HUES48 (cell line): ENCODE measurements around the gene AUP1.

Experiments
- H3K27ac ChIP-seq: one replicate; pipeline ENCODE4 v1.7.0; 2013; ENCODE audit warnings: low read depth, low read length, inconsistent platforms
- H3K27me3 ChIP-seq: 2 replicates; pipeline ENCODE4 v1.6.1; 2013; ENCODE audit warnings: mild to moderate bottlenecking, low read length; ENCODE audit not compliant: control insufficient read depth, insufficient read depth
- H3K36me3 ChIP-seq: 2 replicates; pipeline ENCODE4 v1.6.1; 2013; ENCODE audit warnings: low read length; ENCODE audit not compliant: control insufficient read depth, insufficient read depth
- H3K4me1 ChIP-seq: 2 replicates; pipeline ENCODE4 v1.6.1; 2013; ENCODE audit warnings: mild to moderate bottlenecking, low read length; ENCODE audit not compliant: control insufficient read depth, insufficient read depth
- H3K4me3 ChIP-seq: 2 replicates; pipeline ENCODE4 v1.5.1; 2013; ENCODE audit warnings: mild to moderate bottlenecking, low read depth, low read length
- H3K9ac ChIP-seq: 2 replicates; pipeline ENCODE4 v1.6.1; 2013; ENCODE audit warnings: mild to moderate bottlenecking, low read depth, low read length, moderate library complexity
- H3K9me3 ChIP-seq: 2 replicates; pipeline ENCODE4 v1.6.1; 2013; ENCODE audit warnings: low read length; ENCODE audit not compliant: control insufficient read depth, insufficient read depth

Gene AUP1

DNA sequence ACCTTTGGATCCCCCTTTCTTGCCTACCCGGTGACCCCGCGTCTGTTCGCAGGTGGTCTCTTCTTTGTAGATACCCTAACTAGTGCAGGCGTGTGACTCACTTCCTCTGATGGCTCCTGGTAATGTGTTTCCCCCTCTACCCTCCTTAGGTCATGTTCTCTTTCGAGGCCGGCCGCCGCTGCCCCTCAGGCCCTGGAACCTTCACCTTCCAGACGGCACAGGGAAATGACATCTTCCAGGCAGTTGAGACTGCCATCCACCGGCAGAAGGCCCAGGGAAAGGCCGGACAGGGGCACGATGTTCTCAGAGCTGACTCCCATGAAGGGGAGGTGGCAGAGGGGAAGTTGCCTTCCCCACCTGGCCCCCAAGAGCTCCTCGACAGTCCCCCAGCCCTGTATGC is 26.7 kb upstream of the AUP1 start:
- Histone ChIP-seq H3K36me3 (no peaks in the 10 kb centered on the region; the same call in 1 of the 2 replicates), H3K27ac (no peak overlapping the region), H3K9me3 (no peaks in the 10 kb centered on the region), H3K4me3 (no peak overlapping the region), H3K4me1 (peaks cover 18% of the 10 kb centered on the region), H3K9ac (no peak overlapping the region), H3K27me3 (peaks cover 34% of the 10 kb centered on the region)

DNA sequence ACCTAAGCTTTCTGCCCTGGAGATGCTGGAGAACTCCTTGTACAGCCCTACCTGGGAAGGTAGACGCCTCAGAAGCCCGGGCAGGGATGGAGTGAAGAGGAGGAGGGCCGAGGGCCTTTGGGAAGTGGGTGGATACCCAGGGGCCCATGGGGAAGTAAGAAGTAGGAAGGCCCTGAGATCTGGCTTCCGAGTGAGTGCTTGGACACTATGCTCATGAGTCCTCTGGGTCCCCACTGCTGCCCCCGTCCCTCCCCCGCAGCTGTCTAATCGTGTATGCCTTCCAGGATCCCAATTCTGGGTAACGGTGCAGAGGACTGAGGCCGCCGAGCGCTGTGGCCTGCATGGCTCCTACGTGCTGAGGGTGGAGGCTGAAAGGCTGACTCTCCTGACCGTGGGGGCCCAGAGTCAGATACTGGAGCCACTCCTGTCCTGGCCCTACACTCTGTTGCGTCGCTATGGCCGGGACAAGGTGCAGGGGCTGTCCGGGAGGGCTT is 26.2 kb upstream of the AUP1 start:
- Histone ChIP-seq H3K27ac (no peak overlapping the region), H3K27me3 (peaks cover 37% of the 10 kb centered on the region), H3K9me3 (no peaks in the 10 kb centered on the region), H3K36me3 (no peaks in the 10 kb centered on the region; the same call in 1 of the 2 replicates), H3K4me1 (peaks cover 18% of the 10 kb centered on the region), H3K9ac (no peak overlapping the region), H3K4me3 (peak overlapping the region; percentile 74)

- Histone ChIP-seq H3K9ac (peak overlapping the region; percentile 46; the same call in 1 of the 2 replicates), H3K9me3 (no peaks in the 10 kb centered on the region), H3K27me3 (peaks cover 44% of the 10 kb centered on the region), H3K27ac (no peak overlapping the region), H3K36me3 (no peaks in the 10 kb centered on the region; the same call in 1 of the 2 replicates), H3K4me1 (peaks cover 13% of the 10 kb centered on the region; the same call in 1 of the 2 replicates), H3K4me3 (peak overlapping the region; percentile 74)
Measured at GRCh38 chr2:74554820-74555531, 25.5 kb upstream of the AUP1 start.

DNA sequence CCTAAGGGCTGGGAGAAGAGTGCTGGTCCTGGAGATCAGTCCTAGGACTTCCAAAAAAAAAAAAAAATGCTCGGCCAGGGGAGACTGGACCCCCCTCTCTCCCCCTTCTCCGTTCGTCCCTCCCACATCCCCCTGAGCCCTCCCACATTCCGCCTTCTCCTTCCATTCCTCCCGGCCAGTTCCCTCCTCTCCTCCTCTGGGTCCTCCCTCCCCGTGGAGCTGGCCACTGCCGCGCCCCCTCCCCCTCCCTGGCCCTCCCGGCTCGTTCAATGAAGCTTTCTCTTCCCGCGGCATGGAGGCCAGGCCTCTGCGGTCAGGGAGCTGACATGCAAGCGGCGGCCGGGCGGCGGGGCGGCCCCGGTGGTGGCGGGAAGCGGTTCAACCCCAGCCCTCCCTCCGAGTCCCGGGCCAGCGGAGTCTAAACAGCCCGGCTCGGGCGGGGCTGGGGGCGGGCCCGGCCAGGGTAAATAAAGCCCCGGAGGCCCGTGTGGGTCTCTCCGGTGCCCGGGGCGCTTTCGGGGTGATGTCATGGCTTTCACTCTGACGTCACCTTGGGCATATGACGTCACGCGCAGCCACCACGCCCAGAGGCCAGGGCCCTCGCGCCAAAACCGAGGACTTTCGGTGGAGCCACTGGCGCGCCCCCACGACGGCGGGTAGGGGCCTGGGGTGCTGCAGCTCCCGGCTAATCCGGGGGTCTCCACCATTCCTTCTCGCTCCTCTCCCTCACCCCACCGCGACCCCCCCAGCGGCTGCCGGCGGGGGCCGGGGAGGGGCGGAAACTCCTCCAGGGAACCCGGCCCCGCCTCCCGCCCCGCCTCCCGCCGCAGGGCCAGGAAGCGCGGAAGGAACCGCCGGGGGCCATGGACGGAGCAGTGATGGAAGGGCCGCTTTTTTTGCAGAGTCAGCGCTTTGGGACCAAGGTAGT is 24.6 kb upstream of the AUP1 start, which contains the start of the genes DOK1 and LOXL3:
Gene DOK1 (plus strand): TSS at position 829 of the 928 bp plus-strand sequence. CDS start 35 bp downstream, at position 864.
Gene LOXL3 (minus strand): TSS at position 51 of the 928 bp plus-strand sequence. CDS start 1,308 bp downstream, outside the sequence.
- Histone ChIP-seq H3K36me3 (no peaks in the 10 kb centered on the region; the same call in 1 of the 2 replicates), H3K9me3 (no peaks in the 10 kb centered on the region), H3K4me1 (peaks cover 11% of the 10 kb centered on the region; the same call in 1 of the 2 replicates), H3K27me3 (peaks cover 51% of the 10 kb centered on the region), H3K9ac (peak within 1 kb of the TSS; percentile 46), H3K27ac (peak within 1 kb of the TSS; percentile 93), H3K4me3 (peak within 1 kb of the TSS; percentile 74)

DNA sequence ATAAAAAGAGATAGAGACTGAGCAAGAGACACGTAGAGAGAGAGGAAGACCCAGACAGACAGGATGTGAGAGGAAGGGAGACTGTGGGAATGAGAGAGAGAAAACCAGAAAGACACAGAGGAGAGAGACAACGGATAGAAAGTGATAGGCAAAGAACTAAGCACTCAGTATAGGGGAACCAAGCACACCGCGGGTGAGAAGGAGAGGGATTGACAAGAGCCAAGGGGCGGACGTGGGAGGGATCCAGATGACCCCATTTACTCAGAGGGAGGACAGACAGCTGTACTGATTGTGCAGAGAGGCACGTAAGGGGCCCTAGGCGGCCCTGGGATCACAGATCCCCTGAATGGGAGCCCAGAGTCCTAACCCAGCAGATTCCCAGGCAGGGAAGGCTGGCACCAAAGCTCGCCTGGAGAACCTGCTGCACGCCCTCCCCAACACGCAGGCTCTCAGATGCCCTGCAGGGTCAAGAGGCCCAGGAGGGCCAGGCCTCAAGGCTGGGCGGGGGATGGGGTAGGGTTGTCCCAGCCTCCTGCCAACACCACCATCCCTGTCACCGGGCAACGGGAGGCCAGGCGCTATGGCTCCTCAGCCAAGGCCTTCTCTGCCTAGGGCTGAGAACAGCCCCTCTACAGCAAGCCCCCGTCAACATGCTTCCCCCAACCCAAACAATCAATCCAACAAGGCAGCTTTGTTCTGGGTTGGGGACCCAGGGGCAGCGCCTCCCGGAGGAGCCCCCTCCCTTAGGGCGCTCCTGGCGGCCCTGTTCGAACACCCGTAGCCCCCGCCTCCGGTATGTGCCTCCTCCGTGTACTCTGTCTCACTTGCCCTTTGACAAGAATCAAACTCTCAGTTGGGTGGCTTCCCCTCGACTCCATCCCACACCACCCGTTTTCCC is 23.7 kb upstream of the AUP1 start:
- Histone ChIP-seq H3K27ac (peak overlapping the region; percentile 43), H3K27me3 (peaks cover 52% of the 10 kb centered on the region), H3K36me3 (no peaks in the 10 kb centered on the region; the same call in 1 of the 2 replicates), H3K4me3 (peak overlapping the region; percentile 74), H3K4me1 (peaks cover 12% of the 10 kb centered on the region; the same call in 1 of the 2 replicates), H3K9ac (peak overlapping the region; percentile 30), H3K9me3 (no peaks in the 10 kb centered on the region)

GRCh38 chr2:74551942-74552913 is 22.7 kb upstream of the AUP1 start:
- Histone ChIP-seq H3K4me3 (peak overlapping the region; percentile 74), H3K27ac (no peak overlapping the region), H3K27me3 (peaks cover 61% of the 10 kb centered on the region), H3K9ac (no peak overlapping the region), H3K9me3 (no peaks in the 10 kb centered on the region), H3K36me3 (no peaks in the 10 kb centered on the region; the same call in 1 of the 2 replicates), H3K4me1 (peaks cover 14% of the 10 kb centered on the region; the same call in 1 of the 2 replicates)

DNA sequence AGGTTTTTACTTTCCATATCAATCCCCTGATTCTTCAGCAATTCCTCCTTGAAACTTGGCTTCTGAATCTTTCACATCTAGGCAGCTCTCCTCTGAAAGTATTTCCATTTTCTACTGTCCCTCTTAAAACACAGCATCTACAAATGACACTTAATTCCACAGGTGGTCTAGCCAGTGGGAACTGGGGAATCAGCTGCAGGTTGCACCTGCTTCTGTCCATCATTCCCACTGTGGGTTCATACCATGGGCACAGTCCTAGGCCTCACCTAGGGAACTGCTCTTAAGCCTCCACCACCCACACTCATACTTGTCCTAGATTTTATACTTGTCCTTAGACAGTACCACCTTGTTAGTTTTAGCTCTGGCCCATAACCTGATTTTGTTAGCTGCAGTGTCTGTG is 22.0 kb upstream of the AUP1 start:
- Histone ChIP-seq H3K9me3 (no peaks in the 10 kb centered on the region), H3K27ac (no peak overlapping the region), H3K4me1 (peaks cover 14% of the 10 kb centered on the region; the same call in 1 of the 2 replicates), H3K4me3 (no peak overlapping the region), H3K36me3 (no peaks in the 10 kb centered on the region; the same call in 1 of the 2 replicates), H3K27me3 (peaks cover 62% of the 10 kb centered on the region), H3K9ac (no peak overlapping the region)

GRCh38 chr2:74550231-74550630 is 20.7 kb upstream of the AUP1 start:
- Histone ChIP-seq H3K9me3 (no peaks in the 10 kb centered on the region), H3K4me3 (no peak overlapping the region; the same call in 1 of the 2 replicates), H3K27me3 (peaks cover 49% of the 10 kb centered on the region), H3K36me3 (no peaks in the 10 kb centered on the region), H3K9ac (no peak overlapping the region), H3K4me1 (peaks cover 14% of the 10 kb centered on the region; the same call in 1 of the 2 replicates), H3K27ac (no peak overlapping the region)
